HG02840 (cell line): Measurements from ENCODE around the gene CGB3.

Source experiments
- ATAC-seq: cut with Tn5 transposase; IDR thresholded peaks from one replicate; pipeline ENCODE4 v1.9.1; 2021; ENCODE audit warnings: mild to moderate bottlenecking, moderate library complexity, moderate number of reproducible peaks; ENCODE audit not compliant: unreplicated experiment, low FRiP score

CGB3 gene

DNA sequence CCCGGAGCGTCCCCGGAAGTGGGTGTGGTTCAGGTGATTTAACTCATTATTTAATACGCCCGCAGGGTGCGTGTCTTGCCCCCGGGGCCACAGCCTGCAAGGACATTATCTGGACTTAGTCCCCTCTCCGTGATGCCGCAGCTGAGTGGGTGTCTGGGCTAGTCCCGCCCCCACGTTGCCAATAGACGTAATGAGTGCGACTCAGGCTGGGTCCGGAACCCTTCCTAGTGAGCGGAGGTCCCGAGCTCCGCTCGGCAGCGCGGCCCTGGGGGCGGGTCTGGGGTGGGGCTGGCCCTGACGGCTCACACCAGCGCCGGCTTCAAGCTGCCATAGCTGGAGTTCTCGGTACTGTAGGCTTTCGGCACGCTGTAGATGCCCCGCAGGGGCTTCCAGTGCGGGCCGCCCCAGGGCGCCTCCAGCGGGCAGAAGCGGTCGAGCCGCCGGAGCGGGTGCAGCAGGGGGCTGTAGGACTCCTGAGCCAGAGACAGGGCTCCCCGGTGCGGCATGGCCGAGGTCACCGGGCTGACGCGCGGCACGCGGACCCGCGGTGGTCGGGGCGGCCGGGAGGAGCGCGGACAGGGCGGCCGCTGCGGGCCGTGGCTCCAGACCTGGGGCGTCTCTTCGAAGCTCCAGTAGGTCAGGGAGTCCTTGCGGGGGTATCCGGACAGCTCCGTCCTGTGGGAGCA lies 6.3 kb downstream of the CGB3 start:
- ATAC-seq, result peak; percentile 51

DNA sequence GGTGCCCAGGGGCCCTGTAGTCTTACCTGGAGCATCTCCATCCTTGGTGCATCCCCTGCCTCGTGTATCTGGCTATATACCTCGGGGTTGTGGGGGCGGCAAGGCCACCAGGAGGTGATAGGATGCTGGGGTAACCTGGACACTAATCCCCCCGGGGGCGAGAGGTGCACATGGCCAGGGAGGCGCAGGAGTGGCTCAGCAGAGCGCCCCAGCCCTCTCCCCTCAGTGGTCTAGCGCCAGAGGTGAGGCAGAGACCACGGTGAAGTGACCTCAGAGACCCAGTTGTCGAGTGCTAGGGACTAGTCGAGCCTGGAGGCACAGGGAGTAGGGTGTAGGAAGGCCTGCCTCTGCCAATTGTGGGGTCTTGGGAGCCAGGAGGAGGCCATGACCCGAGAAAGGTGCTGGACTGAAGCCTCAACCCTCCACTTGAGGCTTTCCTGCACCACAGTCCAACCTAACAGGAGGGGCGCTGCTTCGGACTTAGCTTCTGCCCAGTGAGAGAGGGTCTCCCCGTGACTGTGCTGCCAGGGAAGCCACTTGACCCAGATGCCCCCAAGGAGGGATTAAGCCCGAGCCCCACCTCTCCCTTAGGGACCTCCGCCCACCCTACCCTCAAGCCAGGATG lies 7.0 kb downstream of the CGB3 start, which contains the start of gene LHB:
Gene LHB, minus strand, starts transcription at position 51 of the 625 bp plus-strand sequence. Its CDS starts 10 bp downstream, at position 41.
- ATAC-seq, result no peak

DNA sequence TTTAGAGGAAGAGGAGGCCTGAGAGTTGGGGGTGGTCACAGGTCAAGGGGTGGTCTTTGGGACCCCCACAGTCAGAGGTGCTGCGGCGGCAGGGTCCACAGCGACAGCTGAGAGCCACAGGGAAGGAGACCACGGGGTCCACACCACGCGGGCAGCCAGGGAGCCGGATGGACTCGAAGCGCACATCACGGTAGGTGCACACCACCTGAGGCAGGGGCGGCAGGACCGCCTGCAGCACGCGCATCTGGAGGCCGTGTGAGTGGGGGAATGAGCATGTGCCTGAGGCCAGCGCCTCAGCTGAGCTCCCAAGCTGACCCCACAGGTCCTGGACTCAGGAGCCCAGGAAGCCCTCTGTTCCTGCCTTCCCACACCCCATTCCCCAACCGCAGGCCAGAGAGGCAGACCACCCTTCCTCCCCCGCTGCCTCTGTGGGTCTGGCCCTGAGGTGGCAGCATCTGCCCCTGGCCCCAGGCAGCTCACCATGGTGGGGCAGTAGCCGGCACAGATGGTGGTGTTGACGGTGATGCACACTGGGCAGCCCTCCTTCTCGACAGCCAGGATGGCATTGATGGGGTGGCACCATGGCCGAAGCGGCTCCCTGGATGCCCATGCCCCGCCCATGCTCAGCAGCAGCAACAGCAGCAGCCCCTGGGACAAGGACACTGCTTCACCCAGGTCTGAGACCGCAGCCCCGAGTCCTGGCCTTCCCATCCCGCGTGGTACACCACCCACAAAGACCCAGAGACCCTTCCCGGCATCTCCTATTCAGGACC lies 7.9 kb downstream of the CGB3 start:
- no peak for ATAC-seq

DNA sequence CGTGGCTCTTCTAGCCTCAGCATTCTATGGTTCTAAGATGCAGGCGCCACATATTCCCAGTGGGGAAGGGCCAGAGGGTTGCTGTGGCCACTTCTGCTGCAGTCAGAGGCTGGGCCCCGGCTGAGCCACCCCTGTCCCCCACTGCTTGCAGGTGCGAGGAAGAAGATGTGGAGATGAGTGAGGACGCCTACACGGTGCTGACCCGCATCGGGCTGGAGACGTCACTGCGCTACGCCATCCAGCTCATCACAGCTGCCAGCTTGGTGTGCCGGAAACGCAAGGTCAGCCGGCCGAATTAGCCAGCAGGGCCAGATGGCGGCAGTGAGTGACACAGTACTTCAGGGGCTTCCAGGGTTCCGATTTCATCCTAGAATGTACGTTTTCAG lies 9.3 kb downstream of the CGB3 start:
- no peak for ATAC-seq

DNA sequence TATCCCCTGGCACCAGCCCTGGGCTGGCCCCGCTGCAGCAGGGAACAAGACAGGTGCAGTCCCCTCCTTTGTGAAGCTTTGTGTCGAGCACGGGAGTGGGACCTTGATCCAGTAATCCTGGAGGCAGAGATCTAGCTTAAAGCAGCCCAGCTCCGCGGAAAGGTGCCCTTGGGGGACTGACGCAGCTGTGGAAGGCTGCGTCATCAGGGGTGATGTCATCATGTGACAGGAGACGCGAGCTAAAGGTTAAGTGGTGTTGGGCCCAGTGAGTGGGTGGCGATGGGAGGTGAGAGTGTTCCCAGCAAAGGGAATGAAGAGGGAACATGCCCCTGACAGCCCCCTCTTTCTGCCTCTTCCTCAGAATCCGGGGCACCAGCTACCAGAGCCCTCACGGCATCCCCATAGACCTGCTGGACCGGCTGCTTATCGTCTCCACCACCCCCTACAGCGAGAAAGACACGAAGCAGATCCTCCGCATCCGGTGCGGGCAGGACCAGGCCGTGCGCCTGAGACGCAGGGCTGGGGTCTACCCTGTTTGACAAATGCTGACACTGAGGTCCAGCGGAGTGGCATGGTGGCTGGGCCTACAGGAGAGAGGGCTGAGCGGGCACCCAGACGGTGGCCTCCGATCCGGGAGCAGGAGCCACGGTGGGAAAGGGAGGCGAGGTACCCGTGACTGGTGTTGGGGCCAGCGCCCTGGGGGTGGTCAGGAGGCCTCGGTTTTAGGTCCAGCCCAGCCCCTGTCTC lies 9.8 kb downstream of the CGB3 start:
- no peak for ATAC-seq

DNA sequence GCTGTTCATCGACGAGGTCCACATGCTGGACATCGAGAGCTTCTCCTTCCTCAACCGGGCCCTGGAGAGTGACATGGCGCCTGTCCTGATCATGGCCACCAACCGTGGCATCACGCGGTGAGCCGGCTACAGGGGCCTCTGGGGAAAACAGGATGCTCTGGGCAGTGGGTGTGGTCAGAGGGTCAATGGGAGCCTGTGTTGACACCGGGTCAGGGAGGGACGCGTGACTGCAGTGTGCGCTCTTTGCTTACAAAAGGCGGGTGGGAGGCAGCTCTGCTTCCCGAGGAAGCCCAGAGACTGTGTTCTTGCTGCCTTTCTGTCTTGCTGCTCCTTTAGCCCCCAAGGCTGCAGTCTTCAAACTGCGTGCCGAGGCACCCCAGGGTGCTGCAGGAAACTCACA lies 12.9 kb downstream of the CGB3 start:
- no peak for ATAC-seq

DNA sequence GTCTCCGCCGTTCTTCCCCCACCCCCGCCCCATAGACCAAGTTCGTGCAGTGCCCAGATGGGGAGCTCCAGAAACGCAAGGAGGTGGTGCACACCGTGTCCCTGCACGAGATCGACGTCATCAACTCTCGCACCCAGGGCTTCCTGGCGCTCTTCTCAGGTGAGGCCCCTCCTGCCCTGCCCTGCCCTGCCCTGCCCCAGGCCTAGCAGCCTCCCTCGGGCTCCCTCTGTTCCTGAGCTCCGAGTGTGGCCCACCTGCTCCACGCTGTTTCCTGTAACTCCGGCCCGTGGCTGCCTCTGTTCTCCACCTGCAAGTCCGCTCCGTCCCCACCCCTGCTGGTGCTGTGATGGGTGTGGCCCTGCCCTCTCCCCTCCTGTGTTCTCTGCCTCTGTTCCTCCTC lies 13.7 kb downstream of the CGB3 start:
- no peak for ATAC-seq

DNA sequence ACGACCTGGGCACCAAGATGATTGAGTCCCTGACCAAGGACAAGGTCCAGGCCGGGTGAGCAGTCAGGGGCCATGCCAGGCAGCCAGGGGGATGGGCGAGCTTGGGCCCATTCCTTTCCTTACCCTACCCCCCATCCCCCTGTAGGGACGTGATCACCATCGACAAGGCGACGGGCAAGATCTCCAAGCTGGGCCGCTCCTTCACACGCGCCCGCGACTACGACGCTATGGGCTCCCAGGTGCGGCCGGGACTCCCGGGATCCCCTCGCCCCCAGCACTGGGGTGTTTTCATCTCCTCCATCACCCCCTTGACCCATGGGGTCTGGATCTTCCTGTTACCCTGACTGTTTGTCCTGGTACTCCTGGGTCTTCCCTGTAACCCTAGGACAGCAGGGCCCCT lies 14.3 kb downstream of the CGB3 start:
- ATAC-seq, result no peak

DNA sequence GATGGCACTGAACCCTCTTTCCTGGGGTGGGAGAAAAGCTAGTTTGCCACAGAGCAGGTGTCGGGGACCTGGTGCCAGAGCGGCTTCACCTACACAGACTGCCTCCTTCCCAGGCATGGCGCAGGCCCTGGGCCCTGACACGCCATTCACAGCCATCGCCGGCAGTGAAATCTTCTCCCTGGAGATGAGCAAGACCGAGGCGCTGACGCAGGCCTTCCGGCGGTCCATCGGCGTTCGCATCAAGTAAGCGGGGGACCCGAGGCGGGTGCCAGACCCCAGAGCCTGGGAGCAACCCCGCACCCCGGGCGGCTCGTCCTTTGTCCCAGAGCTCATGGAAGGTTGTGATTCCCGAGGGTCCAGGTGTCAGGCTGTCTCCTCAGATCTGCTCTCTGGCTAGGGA lies 17.2 kb downstream of the CGB3 start:
- no peak for ATAC-seq

DNA sequence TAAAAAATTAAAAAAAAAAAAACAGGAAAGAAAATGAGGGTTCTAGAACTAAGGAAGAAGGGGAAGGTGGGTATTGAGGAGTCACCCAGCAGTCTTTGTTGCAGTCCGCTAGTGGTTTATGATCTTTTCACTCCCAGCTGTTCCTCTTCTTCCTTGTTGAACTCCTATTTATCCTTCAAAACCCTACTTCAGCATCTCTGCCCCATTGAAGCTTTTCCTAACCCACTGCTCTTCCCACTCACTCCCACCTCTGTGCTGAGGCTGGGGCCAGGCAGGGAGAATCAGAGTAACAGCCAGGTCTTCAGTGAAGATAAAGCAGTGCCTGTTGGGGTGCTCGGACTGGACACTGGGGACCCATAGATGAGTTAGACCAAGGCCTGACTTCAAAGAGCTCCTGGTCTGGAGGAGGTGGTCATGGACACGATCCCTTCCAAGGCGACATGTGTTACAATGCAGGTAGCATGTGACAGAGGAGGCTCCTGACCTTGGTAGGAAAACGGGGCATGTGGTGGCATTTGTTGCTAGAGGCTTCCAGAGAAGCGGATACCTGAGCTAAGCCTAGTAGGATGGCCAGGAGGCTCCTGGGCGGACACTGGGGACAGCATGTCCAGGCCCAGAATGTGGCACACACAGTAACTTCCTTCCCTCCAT lies 19.0 kb downstream of the CGB3 start:
- no peak for ATAC-seq

DNA sequence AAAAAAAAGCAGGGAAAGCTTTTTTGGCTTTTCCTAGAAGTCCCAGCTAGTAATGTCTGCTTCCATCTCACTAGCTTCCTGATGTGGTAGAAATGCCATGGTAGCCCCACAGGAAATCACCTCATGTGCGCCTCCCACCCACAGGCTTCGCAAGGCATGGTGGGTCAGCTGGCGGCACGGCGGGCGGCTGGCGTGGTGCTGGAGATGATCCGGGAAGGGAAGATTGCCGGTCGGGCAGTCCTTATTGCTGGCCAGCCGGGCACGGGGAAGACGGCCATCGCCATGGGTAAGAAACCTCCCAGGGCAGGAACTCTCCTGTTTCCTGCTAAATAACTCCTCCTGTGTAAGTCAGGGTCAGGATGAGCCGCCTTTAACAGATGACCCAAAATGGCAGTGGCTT lies 20.0 kb downstream of the CGB3 start:
- no peak for ATAC-seq

DNA sequence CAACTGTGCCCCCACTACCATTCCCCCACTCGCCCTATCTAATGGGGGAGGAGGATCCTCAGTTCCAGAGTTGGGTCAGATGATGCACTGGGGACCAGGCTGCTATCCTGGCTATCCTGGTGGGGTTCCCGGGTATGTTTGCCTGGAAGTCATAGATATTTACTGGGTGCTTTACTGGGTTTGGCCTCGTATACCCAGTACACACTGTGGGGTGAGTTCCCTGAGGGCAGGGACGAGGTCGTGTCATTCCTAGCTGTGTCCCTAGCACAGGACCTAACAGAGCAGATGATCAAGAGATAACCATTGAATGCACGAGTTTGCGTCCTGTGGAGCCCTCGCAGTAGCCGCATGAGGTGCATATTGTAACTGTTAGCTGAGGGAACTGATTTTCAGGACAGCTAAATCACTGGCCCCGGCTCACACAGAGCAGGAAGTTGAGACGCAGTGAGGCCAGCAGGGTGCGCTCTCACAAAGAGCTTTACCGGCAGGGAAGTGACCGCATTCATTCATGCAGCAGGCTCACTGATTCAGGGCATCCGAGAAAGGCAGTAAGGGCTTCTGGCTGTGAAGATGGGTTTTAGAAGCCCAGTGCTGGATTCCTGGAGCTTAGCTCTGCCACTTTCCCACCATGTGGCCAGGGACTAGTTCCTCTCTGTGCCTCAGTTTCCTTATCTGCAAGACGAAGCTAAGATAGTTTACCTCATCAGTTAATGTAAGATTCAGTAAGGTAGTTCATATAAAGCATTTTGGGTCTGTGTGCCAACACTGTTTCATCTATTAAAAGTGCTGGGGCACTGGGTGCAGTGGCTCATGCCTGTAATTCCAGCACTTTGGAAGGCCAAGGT lies 24.4 kb downstream of the CGB3 start:
- no peak for ATAC-seq

DNA sequence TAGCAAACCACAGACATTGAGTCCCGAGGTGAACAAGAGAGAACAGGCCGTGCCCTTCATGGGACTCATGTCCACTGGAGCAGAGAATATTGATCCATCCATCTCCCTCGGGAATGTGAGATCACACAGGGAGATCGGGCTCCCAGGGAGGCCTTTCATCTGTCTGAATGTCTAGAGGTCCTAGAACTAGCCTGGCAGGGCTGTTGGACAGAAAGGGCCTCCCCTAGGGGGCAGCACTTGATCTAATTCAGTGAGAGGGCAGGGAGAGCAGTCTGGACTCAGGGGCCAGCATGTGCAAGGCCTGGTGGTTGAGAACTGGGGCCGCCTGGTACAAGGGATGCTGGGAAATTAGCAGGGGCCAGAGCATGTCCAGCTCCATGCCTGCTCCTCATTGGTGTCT lies 26.2 kb downstream of the CGB3 start:
- no peak for ATAC-seq

DNA sequence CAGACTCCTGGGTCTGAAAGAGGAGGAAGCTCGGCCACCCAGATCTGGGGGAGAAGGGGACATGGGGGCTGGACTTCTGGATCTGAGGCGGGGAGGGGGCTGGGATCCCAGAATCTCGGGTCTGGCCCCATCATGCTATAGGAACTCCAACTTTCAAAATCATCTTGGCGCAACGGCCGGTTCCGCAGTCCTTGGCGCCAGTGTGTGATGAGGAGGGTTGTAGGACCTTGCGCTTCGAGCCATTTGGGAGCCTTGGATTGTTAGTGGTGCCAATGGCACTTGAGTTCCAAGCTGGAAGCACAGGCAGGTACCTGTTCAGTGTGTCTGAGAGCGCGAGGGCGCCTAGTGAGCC lies 30.1 kb downstream of the CGB3 start:
- no peak for ATAC-seq

DNA sequence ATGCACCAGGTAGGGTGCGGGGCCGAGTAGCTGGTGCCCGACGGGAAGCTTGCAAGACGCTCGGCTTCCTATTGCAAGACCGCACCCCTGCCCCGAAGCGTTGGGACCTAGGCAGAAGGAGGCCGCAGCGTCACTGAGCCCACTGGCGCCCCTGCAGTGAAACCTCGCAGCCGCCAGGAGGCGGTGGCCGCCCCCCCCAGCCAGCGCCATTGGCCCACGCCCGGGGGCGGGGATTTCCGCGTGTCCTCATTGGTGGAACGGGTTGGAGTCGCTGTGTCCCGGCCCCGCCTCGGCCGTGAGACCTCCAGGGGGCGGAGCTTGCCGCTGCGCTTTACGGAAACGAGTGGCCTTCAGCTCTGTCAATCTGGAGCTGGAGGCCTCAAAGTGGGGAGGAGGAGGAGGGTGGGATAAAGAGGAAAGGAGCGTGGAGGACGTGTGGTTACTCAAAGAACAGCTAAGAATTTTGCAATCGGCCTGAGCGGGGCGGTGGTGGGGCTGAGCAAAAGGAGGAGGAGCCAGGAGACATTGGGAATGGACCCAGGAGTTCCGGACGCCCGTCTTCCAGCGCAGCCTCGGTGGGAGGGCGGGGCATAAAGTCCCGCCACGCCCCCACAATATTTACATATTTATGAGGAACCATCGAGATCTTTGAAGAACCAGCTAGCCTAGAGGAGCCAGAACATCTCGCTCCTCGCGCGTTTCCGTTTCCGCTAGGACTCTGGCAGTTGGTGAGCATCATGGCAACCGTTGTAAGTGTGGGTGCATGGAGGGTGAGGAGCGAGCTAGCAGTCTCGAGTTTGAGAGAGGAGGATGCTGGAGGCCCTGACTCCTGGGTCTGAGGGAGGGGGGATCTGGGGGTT lies 30.7 kb downstream of the CGB3 start, which contains the start of the genes GYS1 and RUVBL2:
Gene GYS1, minus strand, starts transcription at position 135 of the 860 bp plus-strand sequence. CDS start 197 bp downstream, outside the sequence.
Gene RUVBL2, plus strand, starts transcription at position 713 of the 860 bp plus-strand sequence. Its CDS starts 25 bp downstream, at position 738.
- ATAC-seq, result peak; percentile 89

DNA sequence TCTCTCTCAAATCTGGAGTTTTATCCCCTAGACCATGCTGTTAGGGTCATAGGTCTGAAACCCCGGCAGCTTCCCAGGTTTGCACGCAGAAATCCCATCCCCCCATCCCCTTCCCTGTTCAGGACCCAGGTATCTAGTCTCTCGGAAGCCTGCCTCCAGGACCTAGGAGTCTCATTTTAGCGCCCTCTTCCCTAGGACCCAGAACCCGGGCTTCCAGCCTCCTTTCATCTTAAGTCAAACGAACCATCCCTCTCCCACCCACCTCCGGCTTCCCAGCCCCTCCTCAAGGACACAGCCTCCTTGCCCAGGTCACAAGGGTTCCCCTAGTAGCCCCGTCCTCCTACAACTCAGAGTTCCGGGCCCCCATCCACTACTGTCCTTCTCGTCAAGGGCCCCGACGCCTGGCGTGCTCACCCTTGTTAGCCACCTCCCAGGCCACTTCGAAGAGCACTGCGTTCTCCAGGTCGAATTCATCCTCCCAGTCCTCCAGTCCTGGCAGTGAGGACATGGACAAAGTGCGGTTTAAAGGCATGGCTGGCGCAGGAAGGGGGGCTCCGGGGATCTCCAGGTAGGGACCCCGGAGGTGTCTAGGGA lies 31.5 kb downstream of the CGB3 start:
- ATAC-seq, result peak; percentile 8

DNA sequence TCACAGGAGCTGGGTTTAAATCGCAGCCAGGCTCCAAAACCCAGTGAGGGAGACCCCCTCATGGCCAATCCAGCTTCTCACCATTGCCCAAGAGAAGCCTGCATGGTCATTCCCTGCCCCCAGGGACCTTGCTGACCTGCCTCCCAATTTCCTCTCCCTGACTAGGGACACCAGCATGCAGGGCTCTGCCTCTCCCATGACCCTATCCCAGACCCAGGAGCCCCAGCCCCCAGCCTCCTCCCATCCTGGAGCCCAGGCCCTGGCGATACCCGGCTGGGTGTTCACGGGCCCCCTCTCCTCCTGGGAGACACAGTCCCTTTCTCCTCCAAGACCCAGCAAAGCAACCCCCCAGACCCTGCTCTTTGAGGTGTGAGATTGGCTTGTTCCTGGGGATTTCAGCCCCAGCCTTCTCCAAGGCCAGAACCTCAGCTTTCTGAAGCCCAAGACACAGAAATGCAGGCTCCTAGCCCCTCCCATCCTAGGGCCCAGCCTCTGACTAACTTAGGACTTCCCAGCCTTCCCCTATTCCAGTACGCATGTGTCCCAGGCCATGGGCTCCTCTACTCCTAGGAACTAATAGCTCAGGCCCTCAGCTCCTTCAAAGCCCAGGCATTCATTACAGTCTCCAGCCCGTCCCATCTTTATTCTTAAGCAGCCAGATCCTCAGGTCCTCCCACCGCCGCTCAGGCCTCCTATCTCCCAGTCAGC lies 32.1 kb downstream of the CGB3 start:
- no peak for ATAC-seq
